ENCODE data around the gene CTIF. TPM values are rescaled to one million over a fixed set of nuclear protein-coding genes. Genes with fewer than 3 reads are reported as not detected.
A peak's percentile ranks its signal among the peaks of the same experiment; 100 is the strongest.

The CTIF gene
- total and polyA plus RNA-seq, 2 donors (not counting 1 experiment from before 2014, with no cell fraction given): 27.2 to 28.1 TPM

DNA sequence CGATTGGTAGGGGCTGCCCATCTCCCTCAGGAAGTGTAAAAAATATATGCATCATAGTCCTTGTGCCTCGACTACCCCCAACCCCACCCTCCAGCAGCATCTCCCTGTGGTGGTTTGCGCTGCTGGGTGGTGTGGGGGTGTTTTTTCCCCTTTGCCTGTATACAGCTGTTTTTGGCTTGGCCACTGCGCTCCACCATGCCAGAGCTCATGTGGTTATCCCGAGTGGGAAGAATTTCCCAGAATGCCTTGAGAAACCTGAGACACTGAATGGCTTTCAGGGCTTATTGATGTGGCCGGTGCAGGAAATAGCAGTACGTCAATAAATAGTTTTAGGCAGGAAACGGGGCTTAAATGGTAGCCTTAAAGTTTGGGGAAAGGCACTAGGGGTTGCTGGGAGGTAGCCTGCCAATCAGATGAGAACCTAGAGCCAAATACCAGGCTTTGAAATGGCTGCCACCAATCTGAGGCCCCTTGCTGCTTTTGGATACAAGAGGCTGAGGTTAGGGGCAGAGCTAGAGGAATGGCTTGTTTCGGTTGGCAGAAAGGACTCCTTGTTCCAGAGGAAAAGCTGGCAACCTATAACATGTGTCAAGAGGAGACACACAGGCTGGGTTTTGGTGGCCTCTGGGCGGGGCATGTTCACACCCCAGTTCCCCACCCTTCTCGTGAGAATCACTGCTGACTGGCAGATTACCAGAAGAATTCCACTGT, 267.9 kb downstream of the CTIF start:
- H4K20me1 ChIP-seq (ENCODE audit: control insufficient read depth, extremely low read depth, insufficient read depth, low read length): no peaks in the 10 kb centered on the region
- no peak overlapping the region for H3K9ac ChIP-seq (ENCODE audit: insufficient read depth, low read length)
- no peaks in the 10 kb centered on the region for H3K79me2 ChIP-seq (ENCODE audit: control insufficient read depth, insufficient read depth, low read length)
- peaks cover 3% of the 10 kb centered on the region for H3K4me1 ChIP-seq (ENCODE audit: control insufficient read depth, extremely low read depth, insufficient read depth, low read length)
- H3K4me2 ChIP-seq (ENCODE audit: extremely low read depth, insufficient read depth, low read length): no peak overlapping the region
- no peaks in the 10 kb centered on the region for H3K9me3 ChIP-seq (ENCODE audit: control insufficient read depth, insufficient read depth, low read depth, low read length)
- H3K4me3 ChIP-seq (replicated peaks in 1 of 4; ENCODE audit: control extremely low read depth in 1 of 4, insufficient read depth in 1 of 4, low read depth in 3 of 4, low read length in 4 of 4): no peak overlapping the region
- peak; percentile 20 to 45 for DNase-seq (ENCODE audit: low read depth in 2 of 2)
- no peaks in the 10 kb centered on the region for H3K27me3 ChIP-seq (ENCODE audit: control insufficient read depth, insufficient read depth, low read length)
- TF ChIP-seq, protein P1, sequence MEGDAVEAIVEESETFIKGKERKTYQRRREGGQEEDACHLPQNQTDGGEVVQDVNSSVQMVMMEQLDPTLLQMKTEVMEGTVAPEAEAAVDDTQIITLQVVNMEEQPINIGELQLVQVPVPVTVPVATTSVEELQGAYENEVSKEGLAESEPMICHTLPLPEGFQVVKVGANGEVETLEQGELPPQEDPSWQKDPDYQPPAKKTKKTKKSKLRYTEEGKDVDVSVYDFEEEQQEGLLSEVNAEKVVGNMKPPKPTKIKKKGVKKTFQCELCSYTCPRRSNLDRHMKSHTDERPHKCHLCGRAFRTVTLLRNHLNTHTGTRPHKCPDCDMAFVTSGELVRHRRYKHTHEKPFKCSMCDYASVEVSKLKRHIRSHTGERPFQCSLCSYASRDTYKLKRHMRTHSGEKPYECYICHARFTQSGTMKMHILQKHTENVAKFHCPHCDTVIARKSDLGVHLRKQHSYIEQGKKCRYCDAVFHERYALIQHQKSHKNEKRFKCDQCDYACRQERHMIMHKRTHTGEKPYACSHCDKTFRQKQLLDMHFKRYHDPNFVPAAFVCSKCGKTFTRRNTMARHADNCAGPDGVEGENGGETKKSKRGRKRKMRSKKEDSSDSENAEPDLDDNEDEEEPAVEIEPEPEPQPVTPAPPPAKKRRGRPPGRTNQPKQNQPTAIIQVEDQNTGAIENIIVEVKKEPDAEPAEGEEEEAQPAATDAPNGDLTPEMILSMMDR (conservative IDR thresholded peaks at IDR 0.05 in 1 of 2, IDR thresholded peaks at IDR 0.05 in 1 of 2; ENCODE audit: low read depth in 1 of 2, low read length in 2 of 2): no peak
- TF ChIP-seq EZH2 (IDR thresholded peaks at IDR 0.05; ENCODE audit: low read length, missing control alignments): no peak
- H3K36me3 ChIP-seq (ENCODE audit: control insufficient read depth, insufficient read depth, low read length): no peaks in the 10 kb centered on the region
- H2AFZ ChIP-seq (ENCODE audit: low read length): no peak overlapping the region
- no peak overlapping the region for H3K27ac ChIP-seq (ENCODE audit: insufficient read depth, low read length)

DNA sequence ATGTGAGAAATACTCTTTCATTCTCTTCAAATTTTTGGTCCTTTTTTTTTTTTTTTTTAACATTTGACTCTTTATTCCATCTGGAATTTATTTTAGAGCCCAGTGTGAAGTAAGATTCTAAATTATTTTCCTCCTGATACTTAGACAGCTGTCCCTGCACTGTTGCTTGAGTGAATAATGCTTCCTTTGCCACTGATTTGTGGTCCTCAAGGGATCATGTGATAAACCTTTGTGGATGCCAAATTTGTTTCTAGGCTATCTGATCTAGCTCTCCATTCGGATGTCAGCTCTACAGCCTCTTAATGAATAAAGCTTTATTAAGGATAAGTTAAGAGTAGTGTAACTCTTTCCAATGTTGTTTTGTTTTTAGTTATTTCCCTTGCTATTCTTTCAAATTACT, 269.6 kb downstream of the CTIF start:
- TF ChIP-seq, protein P1 (conservative IDR thresholded peaks at IDR 0.05 in 1 of 2, IDR thresholded peaks at IDR 0.05 in 1 of 2; ENCODE audit: low read depth in 1 of 2, low read length in 2 of 2): no peak
- TF ChIP-seq EZH2 (IDR thresholded peaks at IDR 0.05; ENCODE audit: low read length, missing control alignments): no peak
- H3K4me3 ChIP-seq (replicated peaks in 1 of 4; ENCODE audit: control extremely low read depth in 1 of 4, insufficient read depth in 1 of 4, low read depth in 3 of 4, low read length in 4 of 4): no peak overlapping the region
- H3K79me2 ChIP-seq (ENCODE audit: control insufficient read depth, insufficient read depth, low read length): no peaks in the 10 kb centered on the region
- no peaks in the 10 kb centered on the region for H3K27me3 ChIP-seq (ENCODE audit: control insufficient read depth, insufficient read depth, low read length)
- no peaks in the 10 kb centered on the region for H4K20me1 ChIP-seq (ENCODE audit: control insufficient read depth, extremely low read depth, insufficient read depth, low read length)
- H2AFZ ChIP-seq (ENCODE audit: low read length): no peak overlapping the region
- H3K9ac ChIP-seq (ENCODE audit: insufficient read depth, low read length): no peak overlapping the region
- H3K36me3 ChIP-seq (ENCODE audit: control insufficient read depth, insufficient read depth, low read length): no peaks in the 10 kb centered on the region
- H3K4me1 ChIP-seq (ENCODE audit: control insufficient read depth, extremely low read depth, insufficient read depth, low read length): no peaks in the 10 kb centered on the region
- no peak for DNase-seq (ENCODE audit: low read depth in 2 of 2)
- H3K9me3 ChIP-seq (ENCODE audit: control insufficient read depth, insufficient read depth, low read depth, low read length): no peaks in the 10 kb centered on the region
- no peak overlapping the region for H3K4me2 ChIP-seq (ENCODE audit: extremely low read depth, insufficient read depth, low read length)
- H3K27ac ChIP-seq (ENCODE audit: insufficient read depth, low read length): no peak overlapping the region

- no peaks in the 10 kb centered on the region for H4K20me1 ChIP-seq (ENCODE audit: control insufficient read depth, extremely low read depth, insufficient read depth, low read length)
- H3K4me3 ChIP-seq (replicated peaks in 1 of 4; ENCODE audit: control extremely low read depth in 1 of 4, insufficient read depth in 1 of 4, low read depth in 3 of 4, low read length in 4 of 4): no peak overlapping the region
- TF ChIP-seq, protein P1 (conservative IDR thresholded peaks at IDR 0.05 in 1 of 2, IDR thresholded peaks at IDR 0.05 in 1 of 2; ENCODE audit: low read depth in 1 of 2, low read length in 2 of 2): no peak
- no peaks in the 10 kb centered on the region for H3K9me3 ChIP-seq (ENCODE audit: control insufficient read depth, insufficient read depth, low read depth, low read length)
- H3K9ac ChIP-seq (ENCODE audit: insufficient read depth, low read length): no peak overlapping the region
- no peaks in the 10 kb centered on the region for H3K36me3 ChIP-seq (ENCODE audit: control insufficient read depth, insufficient read depth, low read length)
- no peak overlapping the region for H3K4me2 ChIP-seq (ENCODE audit: extremely low read depth, insufficient read depth, low read length)
- no peak for DNase-seq (ENCODE audit: low read depth in 2 of 2)
- H3K79me2 ChIP-seq (ENCODE audit: control insufficient read depth, insufficient read depth, low read length): no peaks in the 10 kb centered on the region
- no peak overlapping the region for H2AFZ ChIP-seq (ENCODE audit: low read length)
- H3K27me3 ChIP-seq (ENCODE audit: control insufficient read depth, insufficient read depth, low read length): no peaks in the 10 kb centered on the region
- no peak overlapping the region for H3K27ac ChIP-seq (ENCODE audit: insufficient read depth, low read length)
- H3K4me1 ChIP-seq (ENCODE audit: control insufficient read depth, extremely low read depth, insufficient read depth, low read length): no peaks in the 10 kb centered on the region
Observed at GRCh38 chr18:48809365-48809764, 270.5 kb downstream of the CTIF start.
